Keratinocyte (primary cell): ENCODE data around the gene FGF21. TPM values are rescaled to one million over a fixed set of nuclear protein-coding genes. Genes with fewer than 3 reads are reported as not detected.

Source experiments
- DNase-seq: peaks from one replicate; pipeline ENCODE4 v3.0.0-alpha.2; 2011; ENCODE audit warnings: low read depth, missing footprints, low spot score
- FAIRE-seq: peaks from 2 replicates; lab custom pipeline; 2011; peaks lifted over from hg19 to GRCh38; lab: Jason Lieb, UNC
- H2AFZ ChIP-seq: 2 replicates; pipeline ENCODE4 v1.6.0; 2012; ENCODE audit warnings: low read length, control low read depth, inconsistent platforms; ENCODE audit not compliant: control insufficient read depth
- H3K27ac ChIP-seq: 2 replicates; pipeline ENCODE4 v1.5.1; 2011; ENCODE audit warnings: low read length; ENCODE audit not compliant: control insufficient read depth, insufficient read depth
- H3K27me3 ChIP-seq: 3 replicates; pipeline ENCODE4 v1.6.0; 2011; ENCODE audit warnings: low read length; ENCODE audit not compliant: control insufficient read depth, insufficient read depth; ENCODE audit errors: extremely low read depth
- H3K36me3 ChIP-seq, 2 experiments: 2 replicates in 1 of 2; 3 replicates in 1 of 2; pipeline ENCODE4 v1.5.1; 2011; ENCODE audit warnings: low read length in 2 of 2, mild to moderate bottlenecking in 1 of 2; ENCODE audit not compliant: control insufficient read depth in 2 of 2, insufficient read depth in 2 of 2; ENCODE audit errors: extremely low read depth in 1 of 2
- H3K4me1 ChIP-seq: 3 replicates; pipeline ENCODE4 v1.5.1; 2011; ENCODE audit warnings: low read length; ENCODE audit not compliant: control insufficient read depth, insufficient read depth; ENCODE audit errors: extremely low read depth
- H3K4me2 ChIP-seq: 3 replicates; pipeline ENCODE4 v1.6.0; 2011; ENCODE audit warnings: low read depth, low read length; ENCODE audit not compliant: control insufficient read depth, insufficient read depth; ENCODE audit errors: extremely low read depth
- H3K4me3 ChIP-seq, 3 experiments: fragments of 200-600 bp in 1 of 3; sonication (generic) in 1 of 3; 2 replicates in 2 of 3; 3 replicates in 1 of 3; pipeline ENCODE4 v1.5.1; 2011 to 2016; ENCODE audit warnings: low read length in 3 of 3, mild to moderate bottlenecking in 3 of 3, control low read depth in 2 of 3, inconsistent platforms in 1 of 3, low read depth in 1 of 3, mixed read lengths in 1 of 3, mixed run types in 1 of 3, moderate library complexity in 1 of 3; ENCODE audit not compliant: control insufficient read depth in 2 of 3, insufficient read depth in 2 of 3; ENCODE audit errors: extremely low read depth in 1 of 3
- H3K79me2 ChIP-seq: 2 replicates; pipeline ENCODE4 v1.6.0; 2012; ENCODE audit warnings: low read length; ENCODE audit not compliant: control insufficient read depth, insufficient read depth
- H3K9ac ChIP-seq: 3 replicates; pipeline ENCODE4 v1.6.0; 2011; ENCODE audit warnings: low read length; ENCODE audit not compliant: control insufficient read depth, insufficient read depth; ENCODE audit errors: extremely low read depth
- H3K9me1 ChIP-seq: 3 replicates; pipeline ENCODE4 v1.6.0; 2011; ENCODE audit warnings: low read length; ENCODE audit not compliant: control insufficient read depth, insufficient read depth; ENCODE audit errors: extremely low read depth
- H3K9me3 ChIP-seq: 2 replicates; pipeline ENCODE4 v1.5.1; 2012; ENCODE audit warnings: low read depth, low read length; ENCODE audit not compliant: control insufficient read depth
- H4K20me1 ChIP-seq: 3 replicates; pipeline ENCODE4 v1.6.0; 2011; ENCODE audit warnings: low read length; ENCODE audit not compliant: control insufficient read depth, insufficient read depth; ENCODE audit errors: extremely low read depth
- CTCF ChIP-seq, 3 experiments: IDR thresholded peaks in 1 of 3; conservative IDR thresholded peaks in 1 of 3; optimal IDR thresholded peaks in 1 of 3; 2 replicates in 2 of 3; 3 replicates in 1 of 3; pipeline versions ENCODE3 to v1.5.1; 2011; ENCODE audit warnings: low read length in 3 of 3, mild to moderate bottlenecking in 3 of 3, moderate library complexity in 2 of 3, control low read depth in 1 of 3, inconsistent platforms in 1 of 3; ENCODE audit not compliant: insufficient read depth in 2 of 3; ENCODE audit errors: extremely low read depth in 1 of 3
- EZH2 ChIP-seq: IDR thresholded peaks from one replicate; pipeline ENCODE4 v1.6.1; 2012; ENCODE audit warnings: inconsistent platforms, mild to moderate bottlenecking, low read length, moderate library complexity
- dilution Hi-C: fragments of 300-500 bp; cut with MboI; formaldehyde crosslinking; loops from one replicate; pipeline ENCODE4 v1.7.0; 2020; ENCODE audit warnings: low sequenced_read_pairs; ENCODE audit not compliant: extremely low pct_ligation_motif_present
- polyA plus RNA-seq, 5 experiments: library from polyadenylated mRNA; depleted of rRNA in 3 of 5; stranded (reverse) in 3 of 5; stranded (forward) in 1 of 5; unstranded in 1 of 5; fragments of >200 nt; gene quantifications; 1 replicate in 1 of 5; 2 replicates in 3 of 5; 3 replicates in 1 of 5; pipeline versions ENCODE4 v1.2.1 to v1.2.3, GENCODE V29; 2011 to 2012; ENCODE audit warnings: missing spikeins in 2 of 5, low read depth in 1 of 5, low replicate concordance in 1 of 5

Gene FGF21
- polyA plus RNA-seq, 1 donor (not counting 4 experiments of a cell fraction or from before 2014, with no cell fraction given), result not detected

DNA sequence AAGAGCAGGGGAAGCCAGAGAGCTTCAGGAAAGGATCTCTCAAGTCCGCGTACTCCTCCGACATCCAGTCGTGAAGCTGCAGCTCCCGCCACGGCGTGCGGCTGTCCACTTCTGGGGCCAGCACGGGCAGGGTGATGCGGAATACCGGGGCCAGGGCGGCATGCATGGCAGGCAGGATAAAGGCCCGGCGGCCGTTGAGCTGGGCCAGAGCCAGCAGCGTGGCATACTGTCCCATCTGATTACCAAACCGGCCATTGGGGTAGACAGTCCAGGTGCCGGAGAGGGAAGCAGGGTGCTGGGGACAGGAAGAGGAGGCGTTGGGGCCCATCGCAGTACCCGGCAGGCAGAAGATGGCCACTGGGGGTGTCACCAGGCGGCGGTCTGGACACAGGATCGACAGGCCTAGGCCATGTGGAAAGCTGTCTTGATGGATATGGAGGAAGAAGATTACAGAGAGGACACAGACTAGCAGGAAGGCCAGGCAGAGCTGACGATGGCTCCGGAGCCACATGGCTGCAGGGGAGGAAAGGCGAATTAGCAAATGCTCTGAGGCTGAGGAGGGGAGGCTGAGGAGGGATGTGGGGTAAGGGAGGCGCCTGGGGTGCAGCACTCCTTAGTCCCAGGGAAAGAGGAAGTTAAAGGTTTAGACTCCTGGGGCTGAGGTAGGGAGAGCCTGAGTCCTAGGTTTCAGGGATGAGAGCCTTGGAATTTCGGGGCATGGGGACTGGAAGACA is 4.4 kb upstream of the FGF21 start:
- no peak overlapping the region for H2AFZ ChIP-seq
- no peak overlapping the region for H3K9ac ChIP-seq
- TF ChIP-seq CTCF (optimal IDR thresholded peaks at IDR 0.05 in 1 of 3, IDR thresholded peaks at IDR 0.05 in 1 of 3, conservative IDR thresholded peaks at IDR 0.05 in 1 of 3; ENCODE audit: extremely low read depth in 1 of 3, insufficient read depth in 2 of 3, low read length in 3 of 3), result no peak
- TF ChIP-seq EZH2, result no peak
- H3K9me3 ChIP-seq, result no peaks in the 10 kb centered on the region
- peaks cover 9% of the 10 kb centered on the region for H3K4me1 ChIP-seq
- peak overlapping the region; percentile 35 to 69 (median 42) for H3K4me3 ChIP-seq
- H3K36me3 ChIP-seq, result peaks cover 13 to 19% of the 10 kb centered on the region in 2 experiments
- FAIRE-seq, result no peak
- no peaks in the 10 kb centered on the region for H3K27me3 ChIP-seq
- H3K27ac ChIP-seq, result no peak overlapping the region
- H3K4me2 ChIP-seq, result peak overlapping the region; percentile 57
- peaks cover 21% of the 10 kb centered on the region for H3K79me2 ChIP-seq
- peaks cover 4% of the 10 kb centered on the region for H3K9me1 ChIP-seq
- DNase-seq, result no peak
- H4K20me1 ChIP-seq, result no peaks in the 10 kb centered on the region
- dilution Hi-C loops, result no loop called here

- Histone ChIP-seq H3K9me3 (no peaks in the 10 kb centered on the region), H3K36me3 (peaks cover 13 to 16% of the 10 kb centered on the region in 2 experiments), H3K9ac (peak overlapping the region; percentile 78), H3K27ac (peak overlapping the region; percentile 59), H3K27me3 (no peaks in the 10 kb centered on the region), H3K9me1 (peaks cover 4% of the 10 kb centered on the region), H2AFZ (peak overlapping the region; percentile 48), H3K4me3 (peak overlapping the region; percentile 59 to 72 (median 69)), H4K20me1 (no peaks in the 10 kb centered on the region), H3K4me2 (peak overlapping the region; percentile 57), H3K4me1 (peaks cover 9% of the 10 kb centered on the region), H3K79me2 (peaks cover 21% of the 10 kb centered on the region)
- TF ChIP-seq CTCF (optimal IDR thresholded peaks at IDR 0.05 in 1 of 3, IDR thresholded peaks at IDR 0.05 in 1 of 3, conservative IDR thresholded peaks at IDR 0.05 in 1 of 3; ENCODE audit: extremely low read depth in 1 of 3, insufficient read depth in 2 of 3, low read length in 3 of 3) (no peak), EZH2 (no peak)
- no peak for DNase-seq
- dilution Hi-C loops, result no loop called here
- FAIRE-seq, result no peak
These were observed 3.4 kb upstream of the FGF21 start for GRCh38 chr19:48751845-48752495.
